HepG2 (cell line): ENCODE results near the gene ARHGEF39. TPM values are rescaled to one million over a fixed set of nuclear protein-coding genes. Genes with fewer than 3 reads are reported as not detected.

Experiments
- AGO1 ChIP-seq: fragments of 200-400 bp; formaldehyde crosslinking; IDR thresholded peaks from 2 replicates; pipeline ENCODE4 v1.6.1; 2017; ENCODE audit warnings: mild to moderate bottlenecking, low read depth, low read length, moderate library complexity; ENCODE audit not compliant: poor library complexity, severe bottlenecking
- AGO2 ChIP-seq: fragments of 200-400 bp; formaldehyde crosslinking; optimal IDR thresholded peaks from 2 replicates; pipeline ENCODE3; 2017; ENCODE audit warnings: mild to moderate bottlenecking, low read depth, low read length, moderate library complexity
- CCDC6 ChIP-seq: sonication (generic); formaldehyde crosslinking; IDR thresholded peaks from 2 replicates; pipeline ENCODE4 v1.8.1; 2022; ENCODE audit warnings: mild to moderate bottlenecking, missing genetic modification reagents, moderate library complexity
- JUN ChIP-seq: sonication (generic); formaldehyde crosslinking; IDR thresholded peaks from 2 replicates; pipeline ENCODE4 v1.4.0; 2020; ENCODE audit warnings: mild to moderate bottlenecking, missing genetic modification reagents
- MIXL1 ChIP-seq: IDR thresholded peaks from 2 replicates; pipeline ENCODE4 v1.6.1; 2016
- NFKBIZ ChIP-seq: IDR thresholded peaks from 2 replicates; pipeline ENCODE4 v1.6.1; 2018; ENCODE audit warnings: missing genetic modification reagents, missing compliant biosample characterization
- NFRKB ChIP-seq: fragments of 450-650 bp; IDR thresholded peaks from 2 replicates; pipeline ENCODE4 v1.6.1; 2017
- PCBP1 ChIP-seq: fragments of 200-400 bp; formaldehyde crosslinking; IDR thresholded peaks from 2 replicates; pipeline ENCODE4 v1.6.1; 2017; ENCODE audit warnings: mild to moderate bottlenecking, low read depth, low read length, borderline replicate concordance
- RFX5 ChIP-seq: IDR thresholded peaks from 2 replicates; pipeline ENCODE4 v1.6.1; 2011; ENCODE audit warnings: low read depth, low read length, improper control_type of control experiment
- SATB2 ChIP-seq: sonication (generic); formaldehyde crosslinking; IDR thresholded peaks from 2 replicates; pipeline ENCODE4 v1.5.0; 2020; ENCODE audit warnings: missing genetic modification reagents
- SRSF9 ChIP-seq: fragments of 200-400 bp; formaldehyde crosslinking; IDR thresholded peaks from 2 replicates; pipeline ENCODE4 v1.6.1; 2018; ENCODE audit warnings: borderline replicate concordance, mild to moderate bottlenecking, low read depth, low read length; ENCODE audit not compliant: insufficient read depth, poor library complexity, severe bottlenecking
- ZMYM3 ChIP-seq: sonication (generic); formaldehyde crosslinking; IDR thresholded peaks from 2 replicates; pipeline ENCODE4 v1.5.1; 2020; ENCODE audit warnings: mild to moderate bottlenecking, missing genetic modification reagents
- ZNF3 ChIP-seq: IDR thresholded peaks from 2 replicates; pipeline ENCODE4 v1.7.0; 2017; ENCODE audit warnings: inconsistent platforms
- ZNF337 ChIP-seq: sonication (generic); formaldehyde crosslinking; IDR thresholded peaks from 2 replicates; pipeline ENCODE4 v1.5.1; 2020; ENCODE audit warnings: missing genetic modification reagents, low read depth, mild to moderate bottlenecking, borderline replicate concordance
- ZNF33B ChIP-seq: sonication (generic); formaldehyde crosslinking; IDR thresholded peaks from 2 replicates; pipeline ENCODE4 v1.5.1; 2020; ENCODE audit warnings: mild to moderate bottlenecking, missing genetic modification reagents
- ZNF550 ChIP-seq: sonication (generic); formaldehyde crosslinking; IDR thresholded peaks from 2 replicates; pipeline ENCODE4 v1.4.0; 2020; ENCODE audit warnings: mild to moderate bottlenecking, missing genetic modification reagents, borderline replicate concordance
- ZNF577 ChIP-seq: sonication (generic); formaldehyde crosslinking; IDR thresholded peaks from 2 replicates; pipeline ENCODE4 v1.4.0; 2020; ENCODE audit warnings: mild to moderate bottlenecking, low read depth, missing genetic modification reagents, borderline replicate concordance
- ZNF761 ChIP-seq: sonication (generic); formaldehyde crosslinking; conservative IDR thresholded peaks from 2 replicates; pipeline ENCODE4 v1.4.0; 2020; ENCODE audit warnings: mild to moderate bottlenecking, missing genetic modification reagents
- ZSCAN31 ChIP-seq: sonication (generic); formaldehyde crosslinking; IDR thresholded peaks from 2 replicates; pipeline ENCODE4 v1.5.0; 2020; ENCODE audit warnings: low read depth, mild to moderate bottlenecking, missing genetic modification reagents
- polyA plus RNA-seq, 8 experiments: library from polyadenylated mRNA; depleted of rRNA in 3 of 8; stranded (reverse) in 7 of 8; unstranded in 1 of 8; fragments of >200 nt; fragmentation: Illumina TruSeq in 4 of 8; extraction: Trizol in 4 of 8; gene quantifications; 2 replicates each; pipeline versions ENCODE4 v1.2.1 to v1.2.3, GENCODE V29; 2011 to 2016; ENCODE audit warnings: low read depth in 4 of 8, missing spikeins in 1 of 8, mixed read lengths in 1 of 8; ENCODE audit not compliant: insufficient read depth in 1 of 8
- total RNA-seq, 5 experiments: library from RNA; depleted of rRNA; stranded (reverse); fragments of >200 nt; fragmentation: Illumina TruSeq; extraction: Trizol; gene quantifications; 2 replicates each; pipeline ENCODE4 v1.2.3, GENCODE V29; 2016; ENCODE audit warnings: low read depth in 1 of 5
- TF ChIP-seq, protein P1 (sequence below): sonication (generic); formaldehyde crosslinking; IDR thresholded peaks from 2 replicates; pipeline ENCODE4 v1.4.0; 2020; ENCODE audit warnings: mild to moderate bottlenecking, missing genetic modification reagents
- TF ChIP-seq, protein P2 (sequence below): sonication (generic); formaldehyde crosslinking; IDR thresholded peaks from 2 replicates; pipeline ENCODE4 v1.4.0; 2020; ENCODE audit warnings: missing genetic modification reagents, borderline replicate concordance
- TF ChIP-seq, protein P3 (sequence below): IDR thresholded peaks from 2 replicates; pipeline ENCODE4 v1.6.1; 2016; ENCODE audit warnings: control low read depth
- TF ChIP-seq, protein P4 (sequence below): sonication (generic); formaldehyde crosslinking; IDR thresholded peaks from 2 replicates; pipeline ENCODE4 v1.4.0; 2020; ENCODE audit warnings: missing genetic modification reagents, borderline replicate concordance

Gene ARHGEF39
- total and polyA plus RNA-seq, 2 of the 13 experiments (the other 11 are each of a cell fraction or from before 2014, with no cell fraction given) = 11.2 to 12.3 TPM

DNA sequence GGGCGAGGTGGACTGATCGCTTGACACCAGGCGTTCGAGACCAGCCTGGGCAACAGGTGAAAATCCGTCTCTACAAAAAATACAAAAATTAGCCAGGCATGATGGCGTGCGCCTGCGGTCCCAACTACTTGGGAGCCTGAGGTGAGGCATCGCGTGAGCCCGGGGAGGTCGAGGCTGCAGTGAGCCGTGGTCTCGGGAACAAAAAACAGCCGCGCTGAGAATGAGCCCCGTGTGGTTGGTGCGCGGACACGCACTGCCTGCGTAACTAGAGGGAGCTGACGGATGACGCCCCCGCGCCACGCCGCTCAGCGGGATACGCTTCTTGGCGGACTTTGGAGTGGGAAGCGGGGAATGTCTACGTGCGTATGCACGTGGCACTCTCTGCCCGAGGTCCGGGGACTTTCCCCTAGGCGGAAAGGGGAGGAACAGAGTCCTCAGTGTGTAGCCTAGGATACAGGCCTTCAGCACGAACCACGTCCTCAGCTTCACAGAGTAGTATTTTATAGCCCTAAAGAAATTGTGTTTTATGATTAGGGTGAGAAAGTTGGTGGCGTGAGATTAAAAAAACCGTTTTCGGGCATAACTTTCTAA, 7.4 kb downstream of the ARHGEF39 start, which contains the start of gene RMRP (continued):
- TF ChIP-seq ZNF550 (CRISPR knock-in tag) (peak; percentile 86; the same call in 1 of the 2 replicates), SATB2 (CRISPR knock-in tag) (peak; percentile 64; the same call in 1 of the 2 replicates), ZMYM3 (peak; percentile 72), NFRKB (no peak), SRSF9 (no peak), ZNF577 (CRISPR knock-in tag) (no peak), PCBP1 (0 out of 2 replicates have a peak, but pooled peaks have one; percentile 61), RFX5 (no peak), AGO2 (no peak), JUN (CRISPR knock-in tag) (no peak; the same call in 1 of the 2 replicates), ZNF761 (CRISPR knock-in tag) (peak; percentile 81; the same call in 1 of the 2 replicates), ZNF33B (CRISPR knock-in tag) (peak; percentile 55; the same call in 1 of the 2 replicates), ZSCAN31 (CRISPR knock-in tag) (peak; percentile 95), NFKBIZ (peak; percentile 97), AGO1 (no peak), MIXL1 (CRISPR knock-in tag) (peak; percentile 87), CCDC6 (CRISPR knock-in tag) (peak; percentile 85), ZNF337 (CRISPR knock-in tag) (no peak; the same call in 1 of the 2 replicates), ZNF3 (CRISPR knock-in tag) (0 out of 2 replicates have a peak, but pooled peaks have one; percentile 38)
- TF ChIP-seq, protein P1, sequence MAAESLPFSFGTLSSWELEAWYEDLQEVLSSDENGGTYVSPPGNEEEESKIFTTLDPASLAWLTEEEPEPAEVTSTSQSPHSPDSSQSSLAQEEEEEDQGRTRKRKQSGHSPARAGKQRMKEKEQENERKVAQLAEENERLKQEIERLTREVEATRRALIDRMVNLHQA (CRISPR knock-in tag) = 0 out of 2 replicates have a peak, but pooled peaks have one; percentile 53
- TF ChIP-seq, protein P2, sequence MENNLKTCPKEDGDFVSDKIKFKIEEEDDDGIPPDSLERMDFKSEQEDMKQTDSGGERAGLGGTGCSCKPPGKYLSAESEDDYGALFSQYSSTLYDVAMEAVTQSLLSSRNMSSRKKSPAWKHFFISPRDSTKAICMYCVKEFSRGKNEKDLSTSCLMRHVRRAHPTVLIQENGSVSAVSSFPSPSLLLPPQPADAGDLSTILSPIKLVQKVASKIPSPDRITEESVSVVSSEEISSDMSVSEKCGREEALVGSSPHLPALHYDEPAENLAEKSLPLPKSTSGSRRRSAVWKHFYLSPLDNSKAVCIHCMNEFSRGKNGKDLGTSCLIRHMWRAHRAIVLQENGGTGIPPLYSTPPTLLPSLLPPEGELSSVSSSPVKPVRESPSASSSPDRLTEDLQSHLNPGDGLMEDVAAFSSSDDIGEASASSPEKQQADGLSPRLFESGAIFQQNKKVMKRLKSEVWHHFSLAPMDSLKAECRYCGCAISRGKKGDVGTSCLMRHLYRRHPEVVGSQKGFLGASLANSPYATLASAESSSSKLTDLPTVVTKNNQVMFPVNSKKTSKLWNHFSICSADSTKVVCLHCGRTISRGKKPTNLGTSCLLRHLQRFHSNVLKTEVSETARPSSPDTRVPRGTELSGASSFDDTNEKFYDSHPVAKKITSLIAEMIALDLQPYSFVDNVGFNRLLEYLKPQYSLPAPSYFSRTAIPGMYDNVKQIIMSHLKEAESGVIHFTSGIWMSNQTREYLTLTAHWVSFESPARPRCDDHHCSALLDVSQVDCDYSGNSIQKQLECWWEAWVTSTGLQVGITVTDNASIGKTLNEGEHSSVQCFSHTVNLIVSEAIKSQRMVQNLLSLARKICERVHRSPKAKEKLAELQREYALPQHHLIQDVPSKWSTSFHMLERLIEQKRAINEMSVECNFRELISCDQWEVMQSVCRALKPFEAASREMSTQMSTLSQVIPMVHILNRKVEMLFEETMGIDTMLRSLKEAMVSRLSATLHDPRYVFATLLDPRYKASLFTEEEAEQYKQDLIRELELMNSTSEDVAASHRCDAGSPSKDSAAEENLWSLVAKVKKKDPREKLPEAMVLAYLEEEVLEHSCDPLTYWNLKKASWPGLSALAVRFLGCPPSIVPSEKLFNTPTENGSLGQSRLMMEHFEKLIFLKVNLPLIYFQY (CRISPR knock-in tag) = peak; percentile 42
- TF ChIP-seq, protein P3, sequence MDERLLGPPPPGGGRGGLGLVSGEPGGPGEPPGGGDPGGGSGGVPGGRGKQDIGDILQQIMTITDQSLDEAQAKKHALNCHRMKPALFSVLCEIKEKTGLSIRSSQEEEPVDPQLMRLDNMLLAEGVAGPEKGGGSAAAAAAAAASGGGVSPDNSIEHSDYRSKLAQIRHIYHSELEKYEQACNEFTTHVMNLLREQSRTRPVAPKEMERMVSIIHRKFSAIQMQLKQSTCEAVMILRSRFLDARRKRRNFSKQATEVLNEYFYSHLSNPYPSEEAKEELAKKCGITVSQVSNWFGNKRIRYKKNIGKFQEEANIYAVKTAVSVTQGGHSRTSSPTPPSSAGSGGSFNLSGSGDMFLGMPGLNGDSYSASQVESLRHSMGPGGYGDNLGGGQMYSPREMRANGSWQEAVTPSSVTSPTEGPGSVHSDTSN (CRISPR knock-in tag) = no peak
- TF ChIP-seq, protein P4, sequence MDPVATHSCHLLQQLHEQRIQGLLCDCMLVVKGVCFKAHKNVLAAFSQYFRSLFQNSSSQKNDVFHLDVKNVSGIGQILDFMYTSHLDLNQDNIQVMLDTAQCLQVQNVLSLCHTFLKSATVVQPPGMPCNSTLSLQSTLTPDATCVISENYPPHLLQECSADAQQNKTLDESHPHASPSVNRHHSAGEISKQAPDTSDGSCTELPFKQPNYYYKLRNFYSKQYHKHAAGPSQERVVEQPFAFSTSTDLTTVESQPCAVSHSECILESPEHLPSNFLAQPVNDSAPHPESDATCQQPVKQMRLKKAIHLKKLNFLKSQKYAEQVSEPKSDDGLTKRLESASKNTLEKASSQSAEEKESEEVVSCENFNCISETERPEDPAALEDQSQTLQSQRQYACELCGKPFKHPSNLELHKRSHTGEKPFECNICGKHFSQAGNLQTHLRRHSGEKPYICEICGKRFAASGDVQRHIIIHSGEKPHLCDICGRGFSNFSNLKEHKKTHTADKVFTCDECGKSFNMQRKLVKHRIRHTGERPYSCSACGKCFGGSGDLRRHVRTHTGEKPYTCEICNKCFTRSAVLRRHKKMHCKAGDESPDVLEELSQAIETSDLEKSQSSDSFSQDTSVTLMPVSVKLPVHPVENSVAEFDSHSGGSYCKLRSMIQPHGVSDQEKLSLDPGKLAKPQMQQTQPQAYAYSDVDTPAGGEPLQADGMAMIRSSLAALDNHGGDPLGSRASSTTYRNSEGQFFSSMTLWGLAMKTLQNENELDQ (CRISPR knock-in tag) = no peak
